Left lung (tissue), 10 donors: ENCODE data around the gene PLEKHG4B. TPM values are rescaled to one million over a fixed set of nuclear protein-coding genes. Genes with fewer than 3 reads are reported as not detected.

Experiments
- ATAC-seq: fragments of 200-7000 bp; cut with Tn5 transposase; one replicate; pipeline ENCODE4 v1.9.1; 2020; ENCODE audit warnings: moderate library complexity
- DNase-seq, 4 donors: peaks; one replicate each; pipeline ENCODE4 v3.0.0-alpha.2; 2013 to 2020
- H3K27ac ChIP-seq, 2 donors: fragments of 200-600 bp; sonication (generic) in 1 of 2; one replicate each; pipeline versions ENCODE4 v1.5.0 to v1.8.0; 2020 to 2021
- H3K27me3 ChIP-seq, 2 donors: fragments of 200-600 bp; sonication (generic) in 1 of 2; one replicate each; pipeline versions ENCODE4 v1.5.0 to v1.8.0; 2020 to 2021
- H3K36me3 ChIP-seq, 2 donors: fragments of 200-600 bp; sonication (generic) in 1 of 2; one replicate each; pipeline versions ENCODE4 v1.5.0 to v1.8.0; 2020 to 2021
- H3K4me1 ChIP-seq, 2 donors: fragments of 200-600 bp; one replicate each; pipeline ENCODE4 v1.8.0; 2021
- H3K4me3 ChIP-seq, 2 donors: fragments of 200-600 bp; sonication (generic) in 1 of 2; one replicate each; pipeline versions ENCODE4 v1.5.0 to v1.8.0; 2020 to 2021; ENCODE audit warnings: mild to moderate bottlenecking in 1 of 2
- H3K9me3 ChIP-seq, 2 donors: fragments of 200-600 bp; sonication (generic) in 1 of 2; one replicate each; pipeline versions ENCODE4 v1.5.0 to v1.8.0; 2020 to 2021
- CTCF ChIP-seq, 2 donors: fragments of 200-600 bp; sonication (generic) in 1 of 2; IDR thresholded peaks; one replicate each; pipeline versions ENCODE4 v1.5.0 to v1.8.0; 2021; ENCODE audit warnings: antibody characterized with exemption in 2 of 2
- intact Hi-C, 2 donors: fragments of 100-400 bp; cut with DNase I; formaldehyde crosslinking; loops; one replicate each; pipeline versions ENCODE4 v1.11.2 to v1.14.2; 2022
- polyA plus RNA-seq, 6 donors: library from polyadenylated mRNA; unstranded; fragments of 120-200 nt; gene quantifications; one replicate each; pipeline ENCODE4 v1.2.1, GENCODE V29; 2013; ENCODE audit not compliant: insufficient read length in 6 of 6
- total RNA-seq, 2 donors: library from RNA; stranded (reverse); fragmentation: NEBNext Ultra II Directional; extraction: Animal tissue kit (Norgen Biotek cat#: 25700); gene quantifications; one replicate each; pipeline ENCODE4 v1.2.1, GENCODE V29; 2021
- donor health status: DM: no; HTN: yes; CAD: no.
- donor health status: DM: no; HTN: no; CAD: no.

The PLEKHG4B gene
- total and polyA plus RNA-seq, 8 donors: 1.2 to 19.5 (median 15.5) TPM

- no peak for TF ChIP-seq CTCF (IDR thresholded peaks at IDR 0.05)
- H3K36me3 ChIP-seq: no peaks in the 10 kb centered on the region
- ATAC-seq: no peak
- peaks cover 4 to 6% of the 10 kb centered on the region in 2 donors for H3K4me1 ChIP-seq
- H3K27ac ChIP-seq: no peak overlapping the region
- no peaks in the 10 kb centered on the region for H3K9me3 ChIP-seq
- peak in 1 of 4 donors; percentile 71 for DNase-seq
- no peak overlapping the region for H3K4me3 ChIP-seq
- peaks cover 4 to 40% of the 10 kb centered on the region in 2 donors for H3K27me3 ChIP-seq
- intact Hi-C loops: no loop called here
Observed at GRCh38 chr5:189976-190365, 98.0 kb downstream of the PLEKHG4B start.

- Histone ChIP-seq H3K4me3 (no peak overlapping the region), H3K36me3 (no peaks in the 10 kb centered on the region), H3K27me3 (peaks cover 4 to 40% of the 10 kb centered on the region in 2 donors), H3K9me3 (no peaks in the 10 kb centered on the region), H3K27ac (no peak overlapping the region), H3K4me1 (peaks cover 4 to 6% of the 10 kb centered on the region in 2 donors)
- TF ChIP-seq CTCF (IDR thresholded peaks at IDR 0.05): no peak
- ATAC-seq (no peak), DNase-seq (peak in 1 of 4 donors; percentile 73)
- intact Hi-C loops: no loop called here
Observed at GRCh38 chr5:190366-191035, 98.5 kb downstream of the PLEKHG4B start.

DNA sequence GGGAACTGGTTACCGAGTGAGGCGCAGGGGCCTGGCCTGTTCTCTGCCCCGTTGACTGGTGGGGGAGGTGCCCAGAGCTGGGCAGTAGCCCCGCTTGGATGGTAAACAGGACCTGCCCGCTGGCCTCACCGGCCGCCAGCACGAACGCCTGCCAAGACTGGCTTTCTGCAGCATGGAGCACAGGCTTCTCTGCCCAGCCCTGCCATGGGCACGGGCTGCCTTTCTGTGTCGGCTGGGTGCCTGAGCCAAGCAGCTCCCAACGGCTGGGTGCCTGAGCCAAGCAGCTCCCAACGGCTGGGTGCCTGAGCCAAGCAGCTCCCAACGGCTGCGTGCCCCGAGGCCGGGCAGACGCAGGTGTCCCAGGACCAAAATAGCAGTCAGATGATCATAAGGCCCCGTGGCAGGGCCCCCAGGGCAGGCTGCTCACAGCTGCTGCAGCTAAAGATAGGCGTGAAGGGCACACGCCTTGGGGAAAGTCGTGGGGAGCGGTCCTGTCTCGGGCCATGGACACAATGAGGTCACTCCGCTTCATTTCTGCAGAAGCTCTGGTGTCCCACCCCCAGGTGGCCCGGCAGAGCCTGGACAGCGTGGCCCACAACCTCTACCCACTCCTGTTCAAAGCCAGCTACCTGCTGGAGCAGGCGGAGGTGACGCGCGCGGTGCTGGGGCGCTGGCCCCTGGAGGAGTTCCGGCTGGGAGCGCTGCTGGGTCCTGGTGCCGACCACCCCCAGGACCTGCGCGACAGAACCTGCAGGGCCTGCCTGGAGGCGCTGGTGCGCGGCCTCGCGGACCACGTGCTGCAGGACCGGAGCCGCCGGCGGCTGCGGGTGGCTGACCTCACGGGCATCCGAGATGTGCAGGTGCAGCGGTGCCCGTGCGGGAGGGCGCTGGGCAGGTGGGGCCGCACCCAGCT is 99.3 kb downstream of the PLEKHG4B start, which contains the start of gene LRRC14B:
Gene LRRC14B, plus strand, starts transcription at position 460 of the 913 bp plus-strand sequence. Its CDS starts 44 bp downstream, at position 504.
- H3K27me3 ChIP-seq: peaks cover 4 to 40% of the 10 kb centered on the region in 2 donors
- no peak within 1 kb of the TSS for H3K27ac ChIP-seq
- DNase-seq: peak in 1 of 4 donors; percentile 77
- peaks cover 4 to 6% of the 10 kb centered on the region in 2 donors for H3K4me1 ChIP-seq
- H3K9me3 ChIP-seq: no peaks in the 10 kb centered on the region
- no peaks in the 10 kb centered on the region for H3K36me3 ChIP-seq
- intact Hi-C loops: no loop called here
- H3K4me3 ChIP-seq: no peak within 1 kb of the TSS
- TF ChIP-seq CTCF (IDR thresholded peaks at IDR 0.05): no peak
- ATAC-seq: peak; percentile 29

- intact Hi-C loops: no loop called here
- H3K36me3 ChIP-seq: no peaks in the 10 kb centered on the region
- H3K9me3 ChIP-seq: no peaks in the 10 kb centered on the region
- peaks cover 4 to 40% of the 10 kb centered on the region in 2 donors for H3K27me3 ChIP-seq
- peaks cover 4 to 6% of the 10 kb centered on the region in 2 donors for H3K4me1 ChIP-seq
- no peak overlapping the region for H3K27ac ChIP-seq
- TF ChIP-seq CTCF (IDR thresholded peaks at IDR 0.05): no peak
- ATAC-seq: no peak
- no peak overlapping the region for H3K4me3 ChIP-seq
- peak in 1 of 4 donors; percentile 75 for DNase-seq
Observed at GRCh38 chr5:191949-192690, 100.2 kb downstream of the PLEKHG4B start.
